Lung (tissue), 12 donors: ENCODE results near the gene ADAMTS4. TPM values are rescaled to one million over a fixed set of nuclear protein-coding genes. Genes with fewer than 3 reads are reported as not detected.
A peak's percentile ranks its signal among the peaks of the same experiment; 100 is the strongest.

ENCODE experiments used
- ATAC-seq: fragments of 200-7000 bp; cut with Tn5 transposase; one replicate; pipeline ENCODE4 v1.9.1; 2020; ENCODE audit warnings: moderate number of reproducible peaks; ENCODE audit not compliant: insufficient read depth, low FRiP score
- DNase-seq, 3 donors: peaks; one replicate each; pipeline ENCODE4 v3.0.0-alpha.2; 2013 to 2017
- H3K27ac ChIP-seq, 2 donors: one replicate each; pipeline ENCODE4 v1.5.1; 2013; ENCODE audit warnings: mild to moderate bottlenecking in 2 of 2, moderate library complexity in 2 of 2, control low read depth in 1 of 2, inconsistent platforms in 1 of 2, low read depth in 1 of 2, low read length in 1 of 2
- H3K27me3 ChIP-seq, 3 donors: one replicate each; pipeline ENCODE4 v1.5.1; 2013; ENCODE audit warnings: low read length in 2 of 3; ENCODE audit not compliant: control insufficient read depth in 3 of 3, insufficient read depth in 3 of 3
- H3K36me3 ChIP-seq, 4 donors: one replicate each; pipeline ENCODE4 v1.5.1; 2013; ENCODE audit warnings: low read length in 4 of 4, mild to moderate bottlenecking in 1 of 4, moderate library complexity in 1 of 4; ENCODE audit not compliant: control insufficient read depth in 4 of 4, insufficient read depth in 4 of 4
- H3K4me1 ChIP-seq, 5 donors: one replicate each; pipeline ENCODE4 v1.5.1; 2013; ENCODE audit warnings: low read length in 5 of 5, mild to moderate bottlenecking in 2 of 5, moderate library complexity in 1 of 5; ENCODE audit not compliant: control insufficient read depth in 5 of 5, insufficient read depth in 5 of 5
- H3K4me3 ChIP-seq: one replicate; pipeline ENCODE4 v1.5.1; 2013; ENCODE audit warnings: mild to moderate bottlenecking, control low read depth, moderate library complexity
- H3K9ac ChIP-seq, 2 donors: one replicate each; pipeline ENCODE4 v1.5.1; 2013; ENCODE audit warnings: low read length in 2 of 2, control low read depth in 1 of 2; ENCODE audit not compliant: insufficient read depth in 1 of 2
- H3K9me3 ChIP-seq, 4 donors: one replicate each; pipeline ENCODE4 v1.5.1; 2013; ENCODE audit warnings: low read length in 3 of 4, mild to moderate bottlenecking in 1 of 4, moderate library complexity in 1 of 4; ENCODE audit not compliant: control insufficient read depth in 4 of 4, insufficient read depth in 3 of 4
- CTCF ChIP-seq: IDR thresholded peaks from 2 replicates; pipeline ENCODE4 v1.5.1; 2012; ENCODE audit warnings: mild to moderate bottlenecking; ENCODE audit errors: control extremely low read depth, extremely low read depth
- WGBS, 2 donors: extraction: QIAGEN DNeasy Blood & Tissue Kit; methylation state at CpG; one replicate each; pipeline ENCODE4 v1.1.7; 2013; 5-methylcytosine and 5-hydroxymethylcytosine counted together
- polyA plus RNA-seq, 2 donors: library from polyadenylated mRNA; stranded (reverse); fragments of 200-250 nt; gene quantifications; one replicate each; pipeline ENCODE4 v1.2.1, GENCODE V29; 2013
- total RNA-seq, 2 donors: library from RNA; depleted of rRNA in 1 of 2; stranded (reverse); fragments of >200 nt in 1 of 2; gene quantifications; one replicate each; pipeline ENCODE4 v1.2.1, GENCODE V29; 2014 to 2021
- donor health status: control.
- donor health status: control.
- donor health status: Bipolar disorder and iron deficiency.
- donor health status: healthy.
- donor health status: DM: yes; HTN: yes; CAD: no.

Gene ADAMTS4
- total and polyA plus RNA-seq, 4 donors, result 2.3 to 22.3 (median 13.0) TPM

- Histone ChIP-seq H3K27ac (no peak overlapping the region), H3K4me1 (peaks cover 0 to 17% (median 7%) of the 10 kb centered on the region in 5 donors), H3K9me3 (no peaks in the 10 kb centered on the region), H3K36me3 (peaks cover 0 to 5% (median 0%) of the 10 kb centered on the region in 4 donors), H3K9ac (no peak overlapping the region), H3K4me3 (no peak overlapping the region), H3K27me3 (no peaks in the 10 kb centered on the region)
- WGBS, 2 donors, result 60 to 70% methylated on average over 15 of the region's 15 CpGs
- DNase-seq (peak; percentile 62 to 80 (median 78)), ATAC-seq (peak; percentile 79)
- TF ChIP-seq CTCF, result peak; percentile 91
Observed at GRCh38 chr1:161192476-161193465, 6.1 kb downstream of the ADAMTS4 start.

GRCh38 chr1:161191971-161192370 lies 6.9 kb downstream of the ADAMTS4 start:
- H3K4me3 ChIP-seq, result no peak overlapping the region
- H3K36me3 ChIP-seq, result peaks cover 0 to 5% (median 0%) of the 10 kb centered on the region in 4 donors
- DNase-seq, result no peak
- 66% methylated on average over 8 of the region's 8 CpGs for WGBS, 2 donors
- no peak for TF ChIP-seq CTCF
- H3K27me3 ChIP-seq, result no peaks in the 10 kb centered on the region
- peaks cover 0 to 9% (median 5%) of the 10 kb centered on the region in 5 donors for H3K4me1 ChIP-seq
- ATAC-seq, result no peak
- H3K27ac ChIP-seq, result no peak overlapping the region
- no peaks in the 10 kb centered on the region for H3K9me3 ChIP-seq
- H3K9ac ChIP-seq, result no peak overlapping the region

- H3K4me1 ChIP-seq, result peaks cover 0 to 7% (median 0%) of the 10 kb centered on the region in 5 donors
- peaks cover 0 to 5% (median 0%) of the 10 kb centered on the region in 4 donors for H3K36me3 ChIP-seq
- no peaks in the 10 kb centered on the region for H3K9me3 ChIP-seq
- H3K27me3 ChIP-seq, result no peaks in the 10 kb centered on the region
- H3K27ac ChIP-seq, result no peak overlapping the region
- ATAC-seq (no peak), DNase-seq (no peak)
- H3K4me3 ChIP-seq, result no peak overlapping the region
- no peak for TF ChIP-seq CTCF
- H3K9ac ChIP-seq, result no peak overlapping the region
- 71 to 82% methylated on average over 22 of the region's 22 CpGs for WGBS, 2 donors
Observed at GRCh38 chr1:161190962-161191521, 7.8 kb downstream of the ADAMTS4 start.
